ENCODE measurements around the gene AIDA.
A peak's percentile ranks its signal among the peaks of the same experiment; 100 is the strongest.

AIDA gene

GRCh38 chr1:222643606-222643937 lies 68.7 kb downstream of the AIDA start:
- DNase-seq, result no peak

- DNase-seq, result no peak
These were observed 69.8 kb downstream of the AIDA start for GRCh38 chr1:222642468-222642867.

GRCh38 chr1:222641269-222641948 lies 70.9 kb downstream of the AIDA start:
- no peak for DNase-seq

- peak; percentile 72 for DNase-seq
These were observed 77.9 kb downstream of the AIDA start for GRCh38 chr1:222634180-222635013.

- no peak for DNase-seq
These were observed 79.5 kb downstream of the AIDA start for GRCh38 chr1:222632749-222633148.

- DNase-seq, result no peak
These were observed 80.6 kb downstream of the AIDA start for GRCh38 chr1:222631611-222632208.

GRCh38 chr1:222629921-222630535 lies 82.3 kb downstream of the AIDA start:
- DNase-seq, result no peak

GRCh38 chr1:222627232-222627631 lies 85.1 kb downstream of the AIDA start:
- no peak for DNase-seq

GRCh38 chr1:222624214-222624613 lies 88.1 kb downstream of the AIDA start:
- no peak for DNase-seq

GRCh38 chr1:222623458-222623857 lies 88.8 kb downstream of the AIDA start:
- DNase-seq, result no peak

GRCh38 chr1:222622765-222623164 lies 89.5 kb downstream of the AIDA start:
- no peak for DNase-seq

- no peak for DNase-seq
These were observed 91.7 kb downstream of the AIDA start for GRCh38 chr1:222620566-222620965.

- DNase-seq, result no peak
These were observed 93.3 kb downstream of the AIDA start for GRCh38 chr1:222618880-222619596.
